T-helper 1 cell treated with Interleukin-12 subunit alpha and Interleukin-12 subunit beta and Interleukin-4 antibody, amounts not matched to agents 30 ng/mL and 1 ng/mL, for 36 hours (primary cell): ENCODE measurements around the gene KCNQ2. TPM values are rescaled to one million over a fixed set of nuclear protein-coding genes. Genes with fewer than 3 reads are reported as not detected.

Experiments used
- intact Hi-C: fragments of 100-400 bp; cut with micrococcal nuclease; formaldehyde crosslinking; loops from one replicate; pipeline ENCODE4 v1.15.1; 2024
- total RNA-seq: library from RNA; stranded (reverse); gene quantifications from 2 replicates; pipeline ENCODE4 v1.2.3, GENCODE V29; 2022

The KCNQ2 gene
- total RNA-seq, 1 donor from 2014 or later = not detected

GRCh38 chr20:63501818-63502670 is 29.6 kb upstream of the KCNQ2 start:
- intact Hi-C loops = no loop called here

- intact Hi-C loops = no loop called here
Observed at GRCh38 chr20:63500902-63501817, 28.7 kb upstream of the KCNQ2 start.

- intact Hi-C loops = no loop called here
Observed at GRCh38 chr20:63500151-63500901, 27.9 kb upstream of the KCNQ2 start.

GRCh38 chr20:63499338-63499969 is 27.0 kb upstream of the KCNQ2 start:
- intact Hi-C loops = no loop called here

DNA sequence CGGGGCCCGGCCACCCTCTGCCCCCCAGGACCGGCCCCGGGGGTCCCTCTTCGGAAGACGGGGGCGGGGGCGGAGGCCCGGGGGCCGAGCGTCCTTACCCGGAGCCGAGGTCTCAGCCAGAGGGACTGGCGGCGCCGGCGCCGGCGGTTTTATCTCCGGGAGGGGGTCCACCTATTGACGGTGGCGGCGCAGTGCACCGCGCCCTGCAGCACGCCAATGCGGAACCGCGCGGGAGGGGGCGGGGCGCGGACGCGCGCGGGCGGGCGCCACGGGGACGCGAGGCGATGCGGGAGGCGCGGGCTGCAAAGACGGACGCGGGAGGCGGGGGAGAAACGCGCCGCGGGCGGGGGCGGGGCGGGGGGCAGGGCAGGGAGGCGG is 26.5 kb upstream of the KCNQ2 start, which contains the start of gene EEF1A2:
EEF1A2 (minus strand) TSS at position 124 of the 378 bp plus-strand sequence. CDS start 1,320 bp downstream, outside the sequence.
- intact Hi-C loops = no loop called here

GRCh38 chr20:63497946-63498935 is 25.8 kb upstream of the KCNQ2 start:
- intact Hi-C loops = no loop called here

DNA sequence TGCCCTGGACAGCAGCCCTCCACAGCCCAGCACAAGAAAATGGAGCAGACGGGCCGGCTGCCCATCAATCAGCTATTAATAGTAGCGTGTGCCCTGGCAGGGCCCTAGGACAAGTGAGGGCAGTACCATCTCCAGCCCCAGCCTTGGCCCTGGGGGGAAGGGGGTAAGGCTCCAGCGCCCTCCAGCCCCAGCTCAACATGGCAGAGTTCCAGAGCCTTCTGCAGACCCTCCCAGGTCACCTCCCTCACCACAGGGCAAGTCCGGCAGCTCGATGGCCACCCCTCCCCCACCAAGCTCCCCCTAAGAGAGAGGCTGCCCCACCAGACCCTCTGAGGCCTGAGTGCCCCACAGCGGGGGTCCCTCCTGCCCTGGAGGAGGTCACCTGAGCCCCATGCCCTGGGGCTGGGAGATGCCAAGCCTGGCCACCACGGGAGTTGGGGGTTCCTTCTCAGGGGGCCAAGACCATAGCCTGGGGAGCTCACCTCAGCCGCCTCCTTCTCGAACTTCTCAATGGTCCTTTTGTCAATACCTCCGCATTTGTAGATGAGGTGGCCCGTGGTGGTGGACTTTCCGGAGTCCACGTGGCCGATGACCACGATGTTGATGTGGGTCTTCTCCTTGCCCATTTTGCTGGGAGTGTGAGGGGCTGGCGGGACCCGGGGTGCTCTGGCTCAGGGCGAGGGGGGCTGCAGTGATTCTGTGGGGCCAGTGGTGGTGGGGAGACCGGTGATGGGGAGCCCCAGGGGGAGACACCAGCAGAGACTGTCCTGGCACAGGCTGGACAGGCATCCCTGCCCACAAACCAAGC is 24.9 kb upstream of the KCNQ2 start:
- intact Hi-C loops = no loop called here

- intact Hi-C loops = loop anchor here (1.0 kb wide), 3 partner anchors 24 to 478 kb away; partner anchors contain the start of gene PPDPF
Observed at GRCh38 chr20:63496596-63497120, 24.2 kb upstream of the KCNQ2 start.

DNA sequence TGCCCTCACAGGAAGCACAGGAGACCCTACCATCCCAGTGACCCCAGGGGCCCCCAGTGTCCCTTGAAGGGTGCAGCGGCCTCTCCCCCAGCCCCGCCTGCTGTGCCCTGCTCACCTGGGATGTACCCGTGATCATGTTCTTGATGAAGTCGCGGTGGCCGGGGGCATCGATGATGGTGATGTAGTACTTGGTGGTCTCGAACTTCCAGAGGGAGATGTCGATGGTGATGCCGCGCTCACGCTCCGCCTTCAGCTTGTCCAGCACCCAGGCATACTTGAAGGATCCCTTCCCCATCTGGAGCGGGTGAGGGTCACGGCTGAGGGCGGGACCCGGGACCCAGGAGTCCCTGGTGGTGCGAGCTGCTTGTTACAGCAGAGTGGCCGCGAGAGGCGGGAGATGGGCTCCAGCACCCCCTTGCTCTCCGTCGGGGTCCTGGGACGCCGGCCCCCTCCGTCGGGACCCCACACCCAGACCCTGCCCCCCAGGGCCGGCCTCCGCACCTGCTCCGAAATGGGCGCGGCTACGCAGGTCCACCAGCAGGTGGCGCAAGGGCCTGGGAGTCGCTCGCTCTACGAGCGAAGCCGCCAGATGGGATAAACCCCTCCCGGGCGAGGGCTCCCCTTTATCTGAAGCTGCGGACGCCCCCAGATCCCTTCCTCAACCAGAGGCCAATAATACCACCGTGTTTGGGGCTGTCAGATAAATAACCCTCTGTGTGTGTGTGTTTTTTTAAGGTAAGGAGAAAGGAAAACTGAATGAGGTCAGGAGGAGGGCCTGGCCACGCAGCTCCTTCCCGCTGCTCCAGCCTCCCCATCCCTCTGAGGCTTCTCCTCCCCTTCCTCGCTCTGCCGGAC is 23.5 kb upstream of the KCNQ2 start:
- intact Hi-C loops = loop anchor here (1.0 kb wide), 3 partner anchors 24 to 478 kb away; partner anchors contain the start of gene PPDPF

DNA sequence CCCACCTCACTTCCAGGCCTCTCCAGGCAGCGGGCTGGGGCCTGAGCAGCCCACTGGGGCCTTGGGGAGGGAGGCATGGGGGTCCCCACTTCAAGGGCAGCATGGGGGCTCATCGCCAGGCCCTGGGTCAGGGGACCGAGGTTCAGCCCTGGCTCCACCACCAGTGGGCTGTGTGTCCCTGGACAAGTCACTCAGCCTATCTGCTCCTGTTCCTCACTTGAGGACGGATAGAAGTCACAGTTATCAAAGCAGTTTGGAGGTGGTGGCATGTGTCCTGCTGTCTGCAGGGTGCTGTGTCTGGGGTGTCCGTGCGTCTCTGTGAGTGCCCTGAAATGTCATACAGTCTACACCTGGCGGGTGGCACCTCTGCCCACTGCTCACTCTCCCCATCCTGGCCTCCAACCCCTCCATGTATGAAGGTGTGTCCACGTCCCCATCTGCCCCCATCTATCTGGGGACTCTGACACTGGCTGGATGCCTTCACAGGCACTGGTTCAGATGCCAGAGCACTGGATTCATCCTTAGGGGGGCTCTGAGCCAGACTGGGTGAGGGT is 22.8 kb upstream of the KCNQ2 start:
- intact Hi-C loops = no loop called here

DNA sequence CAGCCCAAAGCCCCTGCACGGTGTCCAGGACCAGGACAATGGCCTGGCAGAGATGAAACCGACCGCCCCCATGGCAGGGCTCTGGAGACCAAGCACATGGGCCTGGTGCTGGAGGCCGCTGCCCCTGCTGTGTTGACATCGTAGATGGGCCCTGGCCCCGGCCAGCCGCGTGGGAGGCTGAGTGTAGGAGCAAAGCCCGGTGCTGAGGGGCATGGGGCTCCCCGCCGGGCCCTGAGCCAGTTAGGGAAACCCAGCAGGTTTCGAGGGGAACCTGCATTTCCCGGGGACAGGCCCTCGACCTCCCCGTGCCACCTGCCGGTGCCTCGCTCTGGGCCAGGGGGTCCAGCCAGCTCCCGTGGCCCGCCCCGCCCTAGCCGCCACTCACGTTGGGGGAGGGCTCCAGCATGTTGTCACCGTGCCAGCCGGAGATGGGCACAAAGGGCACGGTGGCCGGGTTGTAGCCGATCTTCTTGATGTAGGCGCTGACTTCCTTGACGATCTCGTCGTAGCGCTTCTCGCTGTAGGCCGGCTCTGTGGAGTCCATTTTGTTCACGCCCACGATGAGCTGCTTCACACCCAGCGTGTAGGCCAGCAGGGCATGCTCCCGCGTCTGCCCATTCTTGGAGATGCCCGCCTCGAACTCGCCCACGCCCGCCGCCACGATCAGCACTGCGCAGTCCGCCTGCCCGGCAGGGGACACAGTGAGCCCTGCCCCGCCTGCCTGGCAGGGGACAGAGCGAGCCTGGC is 22.1 kb upstream of the KCNQ2 start:
- intact Hi-C loops = no loop called here

- intact Hi-C loops = no loop called here
Observed at GRCh38 chr20:63494084-63494419, 21.6 kb upstream of the KCNQ2 start.

DNA sequence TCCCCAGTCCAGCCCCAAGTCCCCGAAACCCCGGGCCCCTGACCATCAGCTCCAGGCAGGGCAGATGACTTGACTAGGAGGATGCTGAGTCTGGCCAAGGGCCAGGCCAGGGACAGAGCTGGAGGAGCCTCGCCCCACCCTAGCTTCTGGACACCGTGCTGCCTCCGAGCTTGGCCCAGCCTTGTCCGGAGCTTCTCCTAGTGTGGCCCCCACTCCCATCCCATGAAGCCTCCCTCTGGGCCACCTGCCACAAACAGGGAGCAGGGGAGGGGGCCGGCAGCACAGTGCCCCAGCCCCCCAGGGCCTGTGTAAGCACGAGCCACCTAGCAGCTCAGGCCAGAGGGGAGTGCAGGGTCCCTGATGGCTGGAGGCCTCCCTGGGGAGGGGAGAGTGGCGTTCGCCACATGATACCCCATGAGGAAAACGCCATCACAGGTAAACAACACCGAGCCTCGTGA is 21.1 kb upstream of the KCNQ2 start:
- intact Hi-C loops = no loop called here

- intact Hi-C loops = no loop called here
Observed at GRCh38 chr20:63492982-63493381, 20.5 kb upstream of the KCNQ2 start.

DNA sequence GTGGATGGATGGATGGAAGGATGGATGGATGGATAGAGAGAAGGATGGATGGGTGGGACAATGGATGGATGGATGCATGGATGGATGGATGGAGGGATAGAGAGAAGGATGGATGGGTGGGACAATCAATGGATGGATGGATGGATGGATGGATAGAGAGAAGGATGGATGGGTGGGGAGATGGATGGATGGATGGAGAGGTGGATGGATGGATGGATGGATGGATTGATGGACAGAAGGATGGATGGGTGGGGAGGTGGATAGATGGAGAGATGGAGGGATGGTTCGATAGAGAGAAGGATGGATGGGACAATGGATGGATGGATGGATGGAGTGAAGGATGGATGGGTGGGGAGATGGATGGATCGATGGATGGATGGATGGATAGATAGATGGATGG is 20.1 kb upstream of the KCNQ2 start:
- intact Hi-C loops = no loop called here

DNA sequence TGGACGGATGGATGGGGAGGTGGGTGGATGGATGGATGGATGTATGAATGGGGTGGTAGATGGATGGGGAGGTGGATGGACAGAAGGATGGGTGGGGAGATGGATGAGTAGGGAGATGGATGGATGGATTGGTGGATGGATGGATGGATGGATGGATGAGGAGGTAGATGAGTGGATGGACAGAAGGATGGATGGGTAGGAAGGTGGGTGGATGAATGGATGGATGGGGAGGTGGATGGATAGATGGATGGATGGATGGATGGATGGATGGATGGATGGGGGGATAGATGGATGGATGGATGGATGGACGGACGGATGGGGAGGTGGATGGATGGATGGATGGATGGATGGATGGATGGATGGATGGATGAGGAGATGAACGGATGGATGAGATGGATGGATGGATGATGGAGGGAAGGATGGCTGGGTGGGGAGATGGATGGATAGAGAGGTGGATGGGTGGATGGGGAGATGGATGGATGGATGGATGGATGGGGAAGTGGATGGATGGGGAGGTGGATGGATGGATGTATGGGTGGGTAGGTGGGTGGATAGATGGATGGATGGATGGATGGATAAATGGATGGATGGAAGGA is 19.3 kb upstream of the KCNQ2 start:
- intact Hi-C loops = no loop called here
